ENCODE data around the gene F11R. TPM values are rescaled to one million over a fixed set of nuclear protein-coding genes. Genes with fewer than 3 reads are reported as not detected.

Gene F11R
- total and polyA plus RNA-seq, 9 donors, result 14.8 to 68.5 (median 34.9) TPM

Small RNA genes within 50 kb of the gene (small RNA-seq; reads per million reads assigned to genes)
- gene AL591806.2, result not detected

Other genes starting within 250 kb of the F11R start
- under 1 TPM in 5 of 7 donors, not detected in 2; 0.15 to 0.90 (median 0.45) TPM for gene LY9, start 225.0 kb downstream of the F11R start, total RNA-seq
- 1 to 10 TPM in 1 of 2 donors, under 1 TPM in 1; 0.24 to 2.9 TPM for gene LY9, start 225.0 kb downstream of the F11R start, polyA plus RNA-seq
- 1 to 10 TPM in 2 of 7 donors, under 1 TPM in 5; 0.45 to 3.1 (median 0.51) TPM for gene CD244, start 158.3 kb downstream of the F11R start, total RNA-seq
- gene CD244, start 158.3 kb downstream of the F11R start, polyA plus RNA-seq, result 1 to 10 TPM in 1 of 2 donors, under 1 TPM in 1; 0.75 to 2.8 TPM
- 1,000 to 10,000 TPM in 1 of 7 donors, 10 to 100 TPM in 1, 1 to 10 TPM in 4, under 1 TPM in 1; 0.48 to 1,183 (median 2.0) TPM for gene ITLN1, start 136.0 kb downstream of the F11R start, total RNA-seq
- 10 to 100 TPM in 1 of 2 donors, 1 to 10 TPM in 1; 4.5 to 44.1 TPM for gene ITLN1, start 136.0 kb downstream of the F11R start, polyA plus RNA-seq
- 1 to 10 TPM in 6 of 7 donors, under 1 TPM in 1; 0.53 to 7.2 (median 2.1) TPM for gene ITLN2, start 66.3 kb downstream of the F11R start, total RNA-seq
- 1 to 10 TPM; 3.4 to 7.6 TPM for gene ITLN2, start 66.3 kb downstream of the F11R start, polyA plus RNA-seq
- gene TSTD1, start 17.8 kb upstream of the F11R start, total RNA-seq, result 100 to 1,000 TPM in 1 of 7 donors, 10 to 100 TPM in 6; 32.6 to 200 (median 50.3) TPM
- 100 to 1,000 TPM in 1 of 2 donors, 10 to 100 TPM in 1; 13.6 to 107 TPM for gene TSTD1, start 17.8 kb upstream of the F11R start, polyA plus RNA-seq
- gene USF1, start 24.8 kb upstream of the F11R start, total RNA-seq, result 10 to 100 TPM; 28.1 to 49.6 (median 44.0) TPM
- 10 to 100 TPM; 38.8 to 54.8 TPM for gene USF1, start 24.8 kb upstream of the F11R start, polyA plus RNA-seq
- gene ARHGAP30, start 48.7 kb upstream of the F11R start, total RNA-seq, result 1 to 10 TPM; 1.7 to 6.3 (median 2.8) TPM
- 1 to 10 TPM; 1.6 to 9.3 TPM for gene ARHGAP30, start 48.7 kb upstream of the F11R start, polyA plus RNA-seq
- gene NECTIN4, start 68.4 kb upstream of the F11R start, total RNA-seq, result 1 to 10 TPM in 1 of 7 donors, under 1 TPM in 4, not detected in 2; 0.15 to 4.4 (median 0.26) TPM
- under 1 TPM in 1 of 2 donors, not detected in 1; 0.07 TPM for gene NECTIN4, start 68.4 kb upstream of the F11R start, polyA plus RNA-seq
- gene KLHDC9, start 77.2 kb upstream of the F11R start, total RNA-seq, result 10 to 100 TPM in 2 of 7 donors, 1 to 10 TPM in 5; 5.5 to 23.3 (median 7.5) TPM
- gene KLHDC9, start 77.2 kb upstream of the F11R start, polyA plus RNA-seq, result 1 to 10 TPM; 7.1 to 7.3 TPM
- 10 to 100 TPM; 18.1 to 54.0 (median 46.9) TPM for gene PFDN2, start 96.9 kb upstream of the F11R start, total RNA-seq
- 10 to 100 TPM; 66.6 to 94.4 TPM for gene PFDN2, start 96.9 kb upstream of the F11R start, polyA plus RNA-seq
- 10 to 100 TPM; 25.4 to 37.1 (median 33.7) TPM for gene NIT1, start 97.0 kb upstream of the F11R start, total RNA-seq
- gene NIT1, start 97.0 kb upstream of the F11R start, polyA plus RNA-seq, result 10 to 100 TPM; 36.7 to 37.5 TPM
- gene DEDD, start 111.5 kb upstream of the F11R start, total RNA-seq, result 10 to 100 TPM; 19.0 to 40.2 (median 38.1) TPM
- gene DEDD, start 111.5 kb upstream of the F11R start, polyA plus RNA-seq, result 10 to 100 TPM; 35.2 to 53.9 TPM
- 100 to 1,000 TPM in 3 of 7 donors, 10 to 100 TPM in 4; 63.2 to 111 (median 96.1) TPM for gene UFC1, start 132.8 kb upstream of the F11R start, total RNA-seq
- 100 to 1,000 TPM; 131 to 209 TPM for gene UFC1, start 132.8 kb upstream of the F11R start, polyA plus RNA-seq
- 10 to 100 TPM; 16.7 to 41.9 (median 38.5) TPM for gene USP21, start 138.3 kb upstream of the F11R start, total RNA-seq
- 10 to 100 TPM; 29.2 to 32.0 TPM for gene USP21, start 138.3 kb upstream of the F11R start, polyA plus RNA-seq
- gene PPOX, start 145.3 kb upstream of the F11R start, total RNA-seq, result 10 to 100 TPM; 20.1 to 37.9 (median 24.2) TPM
- gene PPOX, start 145.3 kb upstream of the F11R start, polyA plus RNA-seq, result 10 to 100 TPM; 21.1 to 29.6 TPM
- gene B4GALT3, start 156.4 kb upstream of the F11R start, total RNA-seq, result 10 to 100 TPM; 23.1 to 40.6 (median 28.8) TPM
- gene B4GALT3, start 156.4 kb upstream of the F11R start, polyA plus RNA-seq, result 10 to 100 TPM; 24.2 to 44.0 TPM
- 100 to 1,000 TPM in 4 of 7 donors, 10 to 100 TPM in 3; 40.7 to 437 (median 103) TPM for gene ADAMTS4, start 177.9 kb upstream of the F11R start, total RNA-seq
- gene ADAMTS4, start 177.9 kb upstream of the F11R start, polyA plus RNA-seq, result 10 to 100 TPM in 1 of 2 donors, under 1 TPM in 1; 0.90 to 19.4 TPM
- gene NDUFS2, start 181.2 kb upstream of the F11R start, total RNA-seq, result 100 to 1,000 TPM in 4 of 7 donors, 10 to 100 TPM in 3; 90.7 to 137 (median 105) TPM
- 100 to 1,000 TPM in 1 of 2 donors, 10 to 100 TPM in 1; 76.2 to 140 TPM for gene NDUFS2, start 181.2 kb upstream of the F11R start, polyA plus RNA-seq
- gene FCER1G, start 194.1 kb upstream of the F11R start, total RNA-seq, result 10 to 100 TPM in 4 of 7 donors, 1 to 10 TPM in 3; 7.1 to 38.0 (median 19.3) TPM
- gene FCER1G, start 194.1 kb upstream of the F11R start, polyA plus RNA-seq, result 100 to 1,000 TPM in 1 of 2 donors, 10 to 100 TPM in 1; 38.3 to 270 TPM
- 1 to 10 TPM in 1 of 7 donors, under 1 TPM in 1, not detected in 5; 0.85 to 4.3 TPM for gene APOA2, start 202.5 kb upstream of the F11R start, total RNA-seq
- not detected for gene APOA2, start 202.5 kb upstream of the F11R start, polyA plus RNA-seq
- 10 to 100 TPM in 1 of 7 donors, 1 to 10 TPM in 6; 2.4 to 15.2 (median 7.5) TPM for gene TOMM40L, start 204.9 kb upstream of the F11R start, total RNA-seq
- gene TOMM40L, start 204.9 kb upstream of the F11R start, polyA plus RNA-seq, result 10 to 100 TPM in 1 of 2 donors, 1 to 10 TPM in 1; 3.7 to 10.4 TPM
- gene NR1I3, start 217.1 kb upstream of the F11R start, total RNA-seq, result not detected
- not detected for gene NR1I3, start 217.1 kb upstream of the F11R start, polyA plus RNA-seq
- gene PCP4L1, start 237.6 kb upstream of the F11R start, total RNA-seq, result 10 to 100 TPM in 1 of 7 donors, 1 to 10 TPM in 5, under 1 TPM in 1; 0.69 to 20.2 (median 1.7) TPM
- 1 to 10 TPM; 2.6 to 9.4 TPM for gene PCP4L1, start 237.6 kb upstream of the F11R start, polyA plus RNA-seq